GM21825 (cell line): ENCODE data around the gene ARHGAP24.
A peak's percentile ranks its signal among the peaks of the same experiment; 100 is the strongest.
"Not testable (repeated sequence)": the region's sequence is repeated elsewhere in the genome, so short reads cannot be mapped to it uniquely, and the experiment has no call there.

ENCODE experiments used
- ATAC-seq: cut with Tn5 transposase; IDR thresholded peaks from one replicate; pipeline ENCODE4 v1.9.1; 2021; ENCODE audit warnings: mild to moderate bottlenecking, moderate library complexity; ENCODE audit not compliant: unreplicated experiment

The ARHGAP24 gene

GRCh38 chr4:85642356-85643100 is 167.6 kb downstream of the ARHGAP24 start:
- ATAC-seq: no peak

- no peak for ATAC-seq
These were observed 169.1 kb downstream of the ARHGAP24 start for GRCh38 chr4:85644061-85644460.

GRCh38 chr4:85650908-85651307 is 176.0 kb downstream of the ARHGAP24 start:
- no peak for ATAC-seq

GRCh38 chr4:85656759-85657505 is 182.0 kb downstream of the ARHGAP24 start:
- ATAC-seq: no peak

GRCh38 chr4:85658766-85659439 is 184.0 kb downstream of the ARHGAP24 start:
- no peak for ATAC-seq

- ATAC-seq: no peak
These were observed 184.8 kb downstream of the ARHGAP24 start for GRCh38 chr4:85659610-85660218.

GRCh38 chr4:85666625-85667024 is 191.7 kb downstream of the ARHGAP24 start:
- ATAC-seq: not testable (repeated sequence)

- ATAC-seq: no peak
These were observed 194.3 kb downstream of the ARHGAP24 start for GRCh38 chr4:85669204-85669603.

- ATAC-seq: no peak
These were observed 195.1 kb downstream of the ARHGAP24 start for GRCh38 chr4:85669992-85670548.

GRCh38 chr4:85671120-85671519 is 196.2 kb downstream of the ARHGAP24 start:
- ATAC-seq: no peak

- no peak for ATAC-seq
These were observed 197.2 kb downstream of the ARHGAP24 start for GRCh38 chr4:85672116-85672515.

- ATAC-seq: no peak
These were observed 198.0 kb downstream of the ARHGAP24 start for GRCh38 chr4:85672959-85673358.

GRCh38 chr4:85673540-85673939 is 198.6 kb downstream of the ARHGAP24 start:
- no peak for ATAC-seq

- no peak for ATAC-seq
These were observed 200.4 kb downstream of the ARHGAP24 start for GRCh38 chr4:85675076-85676049.

- no peak for ATAC-seq
These were observed 201.1 kb downstream of the ARHGAP24 start for GRCh38 chr4:85676050-85676425.

GRCh38 chr4:85676850-85677590 is 202.1 kb downstream of the ARHGAP24 start:
- no peak for ATAC-seq

GRCh38 chr4:85681221-85681657 is 206.3 kb downstream of the ARHGAP24 start:
- peak; percentile 60 for ATAC-seq

- ATAC-seq: no peak
These were observed 207.0 kb downstream of the ARHGAP24 start for GRCh38 chr4:85681921-85682320.

- no peak for ATAC-seq
These were observed 207.4 kb downstream of the ARHGAP24 start for GRCh38 chr4:85682391-85682790.
